H1 (cell line): ENCODE measurements around the gene CUL2. TPM values are rescaled to one million over a fixed set of nuclear protein-coding genes. Genes with fewer than 3 reads are reported as not detected.

Experiments
- CTCF ChIA-PET: fragments of 300-600 bp; sonication (Branson Sonifier 250); formaldehyde crosslinking; loops from one replicate; lab custom pipeline; 2021; ENCODE audit not compliant: partially characterized antibody; lab: Charles Lee
- POLR2A ChIA-PET: fragments of 300-600 bp; sonication (Branson Sonifier 250); formaldehyde crosslinking; loops from one replicate; lab custom pipeline; 2021; ENCODE audit warnings: inconsistent platforms; ENCODE audit not compliant: partially characterized antibody; lab: Charles Lee
- DNase-seq, 2 experiments: peaks; one replicate each; pipeline versions ENCODE4 v3.0.0 to v3.0.0-alpha.2; 2010 to 2022; ENCODE audit warnings: low spot score in 2 of 2, low read depth in 1 of 2, mixed read lengths in 1 of 2
- FAIRE-seq: peaks from 2 replicates; lab custom pipeline; 2011; peaks lifted over from hg19 to GRCh38; lab: Jason Lieb, UNC
- H2AFZ ChIP-seq: 2 replicates; pipeline ENCODE4 v1.8.1; 2012; ENCODE audit warnings: low read length, inconsistent platforms
- H2AK5ac ChIP-seq: 2 replicates; pipeline ENCODE4 v1.6.1; 2013; ENCODE audit warnings: low read depth, low read length
- H2BK120ac ChIP-seq: replicated peaks from 2 replicates; pipeline ENCODE3; 2013; ENCODE audit warnings: low read depth, low read length, inconsistent platforms
- H2BK12ac ChIP-seq: 2 replicates; pipeline ENCODE4 v1.6.1; 2013; ENCODE audit warnings: low read depth, low read length
- H2BK15ac ChIP-seq: 2 replicates; pipeline ENCODE4 v1.6.1; 2013; ENCODE audit warnings: low read length
- H2BK20ac ChIP-seq: 2 replicates; pipeline ENCODE4 v1.6.1; 2013; ENCODE audit warnings: low read length
- H2BK5ac ChIP-seq: 2 replicates; pipeline ENCODE4 v1.6.1; 2013; ENCODE audit warnings: low read depth, low read length
- H3K14ac ChIP-seq: 2 replicates; pipeline ENCODE4 v1.6.1; 2013; ENCODE audit warnings: inconsistent platforms; ENCODE audit not compliant: insufficient read length
- H3K18ac ChIP-seq: 2 replicates; pipeline ENCODE4 v1.6.1; 2013; ENCODE audit warnings: low read length; ENCODE audit errors: extremely low read depth
- H3K23ac ChIP-seq: 2 replicates; pipeline ENCODE4 v1.6.1; 2013; ENCODE audit warnings: inconsistent platforms; ENCODE audit not compliant: insufficient read length
- H3K23me2 ChIP-seq: 2 replicates; pipeline ENCODE4 v1.6.1; 2013; ENCODE audit warnings: low read depth, low read length
- H3K27ac ChIP-seq: 2 replicates; pipeline ENCODE4 v1.6.1; 2011; ENCODE audit warnings: low read depth, low read length, inconsistent platforms
- H3K27me3 ChIP-seq, 4 experiments: replicated peaks in 1 of 4; 1 replicate in 1 of 4; 2 replicates in 3 of 4; pipeline versions ENCODE4 v1.6.1 to v1.8.1; 2011 to 2013; ENCODE audit warnings: low read length in 3 of 4, mild to moderate bottlenecking in 3 of 4, inconsistent platforms in 2 of 4, mixed read lengths in 2 of 4, moderate library complexity in 1 of 4; ENCODE audit not compliant: control insufficient read depth in 3 of 4, insufficient read depth in 3 of 4; ENCODE audit errors: extremely low read depth in 1 of 4
- H3K36me3 ChIP-seq, 4 experiments: 2 replicates each; pipeline versions ENCODE4 v1.6.1 to v1.8.1; 2011 to 2013; ENCODE audit warnings: mild to moderate bottlenecking in 4 of 4, low read length in 3 of 4, moderate library complexity in 2 of 4, control low read depth in 1 of 4, inconsistent platforms in 1 of 4; ENCODE audit not compliant: insufficient read depth in 4 of 4, control insufficient read depth in 2 of 4
- H3K4ac ChIP-seq: replicated peaks from 2 replicates; pipeline ENCODE3; 2013; ENCODE audit warnings: low read length, low read depth, mixed read lengths, inconsistent platforms; ENCODE audit not compliant: insufficient read length
- H3K4me1 ChIP-seq, 4 experiments: replicated peaks in 1 of 4; 1 replicate in 1 of 4; 2 replicates in 3 of 4; pipeline versions ENCODE4 v1.6.1 to v1.8.1; 2011 to 2013; ENCODE audit warnings: low read length in 3 of 4, inconsistent platforms in 2 of 4, mixed read lengths in 1 of 4; ENCODE audit not compliant: insufficient read depth in 4 of 4, control insufficient read depth in 3 of 4
- H3K4me2 ChIP-seq, 2 experiments: 2 replicates each; pipeline versions ENCODE4 v1.6.1 to v1.8.1; 2011 to 2013; ENCODE audit warnings: low read depth in 2 of 2, low read length in 2 of 2, control low read depth in 1 of 2, inconsistent platforms in 1 of 2, mild to moderate bottlenecking in 1 of 2; ENCODE audit not compliant: insufficient read depth in 1 of 2
- H3K4me3 ChIP-seq, 4 experiments: fragments of 200-600, 300-600 bp in 1 of 4; sonication (generic), shearing (Covaris generic), sonication (Bioruptor Twin) in 1 of 4; 2 replicates each; pipeline versions ENCODE4 v1.5.1 to v1.8.1; 2011 to 2016; ENCODE audit warnings: low read length in 4 of 4, low read depth in 3 of 4, control low read depth in 2 of 4, inconsistent platforms in 2 of 4, mild to moderate bottlenecking in 2 of 4, mixed read lengths in 1 of 4, moderate library complexity in 1 of 4; ENCODE audit not compliant: insufficient read depth in 2 of 4; ENCODE audit errors: extremely low read depth in 1 of 4
- H3K56ac ChIP-seq: replicated peaks from 2 replicates; pipeline ENCODE3; 2013; ENCODE audit warnings: low read depth, mild to moderate bottlenecking, mixed read lengths, low read length, inconsistent platforms; ENCODE audit not compliant: insufficient read length
- H3K79me1 ChIP-seq: 2 replicates; pipeline ENCODE4 v1.6.1; 2013; ENCODE audit warnings: low read depth, low read length, control low read depth
- H3K79me2 ChIP-seq, 2 experiments: 2 replicates each; pipeline versions ENCODE4 v1.6.1 to v1.8.1; 2012 to 2013; ENCODE audit warnings: low read length in 2 of 2, mild to moderate bottlenecking in 2 of 2, inconsistent platforms in 1 of 2; ENCODE audit not compliant: insufficient read depth in 2 of 2, control insufficient read depth in 1 of 2
- H3K9ac ChIP-seq, 4 experiments: replicated peaks in 1 of 4; 1 replicate in 1 of 4; 2 replicates in 3 of 4; pipeline versions ENCODE4 v1.6.1 to v1.8.1; 2011 to 2013; ENCODE audit warnings: low read depth in 3 of 4, low read length in 3 of 4, control low read depth in 2 of 4, mild to moderate bottlenecking in 2 of 4, moderate library complexity in 2 of 4, inconsistent platforms in 1 of 4; ENCODE audit errors: extremely low read depth in 1 of 4
- H3K9me3 ChIP-seq, 2 experiments: 2 replicates each; pipeline versions ENCODE4 v1.6.1 to v1.8.1; 2012 to 2013; ENCODE audit warnings: mild to moderate bottlenecking in 2 of 2, moderate library complexity in 2 of 2, control low read depth in 1 of 2, inconsistent platforms in 1 of 2, low read depth in 1 of 2, low read length in 1 of 2, mixed read lengths in 1 of 2; ENCODE audit not compliant: insufficient read depth in 2 of 2
- H4K20me1 ChIP-seq, 2 experiments: replicated peaks in 1 of 2; 2 replicates each; pipeline versions ENCODE3 to v1.8.1; 2011 to 2013; ENCODE audit warnings: inconsistent platforms in 2 of 2, low read length in 2 of 2, mild to moderate bottlenecking in 1 of 2; ENCODE audit not compliant: insufficient read depth in 2 of 2, control insufficient read depth in 1 of 2
- H4K5ac ChIP-seq: 2 replicates; pipeline ENCODE4 v1.6.1; 2013; ENCODE audit warnings: low read length, low read depth, mixed read lengths, inconsistent platforms; ENCODE audit not compliant: insufficient read length
- H4K8ac ChIP-seq: 2 replicates; pipeline ENCODE4 v1.8.0; 2013; ENCODE audit warnings: mild to moderate bottlenecking, moderate library complexity, low read length, inconsistent platforms; ENCODE audit not compliant: insufficient read depth; ENCODE audit errors: extremely low read depth
- H4K91ac ChIP-seq: replicated peaks from 2 replicates; pipeline ENCODE3; 2013; ENCODE audit warnings: low read length, mixed read lengths, inconsistent platforms; ENCODE audit not compliant: insufficient read length
- PHF8 ChIP-seq: fragments of 200-600 bp; sonication (generic); conservative IDR thresholded peaks from 2 replicates; pipeline ENCODE4 v1.7.1; 2012; ENCODE audit warnings: low read depth, mild to moderate bottlenecking, inconsistent platforms, low read length, moderate library complexity
- RBBP5 ChIP-seq: IDR thresholded peaks from 2 replicates; pipeline ENCODE4 v1.7.1; 2012; ENCODE audit warnings: low read depth, mild to moderate bottlenecking, inconsistent platforms, low read length, moderate library complexity, borderline replicate concordance
- WGBS, 2 experiments: shearing (Covaris generic) in 1 of 2; methylation state at CpG; one replicate each; pipeline versions ENCODE4 v1.1.6 to v1.1.7; 2013 to 2015; ENCODE audit warnings: low lambda C conversion rate in 2 of 2, mixed read lengths in 2 of 2, inconsistent platforms in 1 of 2, low coverage in 1 of 2, missing lambda C conversion rate in 1 of 2; ENCODE audit not compliant: insufficient replicate concordance in 2 of 2, insufficient coverage in 1 of 2, insufficient read length in 1 of 2; ENCODE audit errors: extremely low coverage in 1 of 2, missing lambda C conversion rate in 1 of 2; 5-methylcytosine and 5-hydroxymethylcytosine counted together
- polyA plus RNA-seq, 7 experiments: library from polyadenylated mRNA; depleted of rRNA in 3 of 7; stranded (reverse) in 5 of 7; unstranded in 2 of 7; fragments of >200 nt in 5 of 7; fragments of 200-250 nt in 2 of 7; gene quantifications; 1 replicate in 5 of 7; 2 replicates in 1 of 7; 4 replicates in 1 of 7; pipeline versions ENCODE4 v1.2.1 to v1.2.3, GENCODE V29; 2011 to 2013; ENCODE audit warnings: missing spikeins in 2 of 7, mixed read lengths in 2 of 7
- total RNA-seq: library from RNA; stranded (reverse); fragmentation: NEBNext Ultra II Directional; extraction: Animal tissue kit (Norgen Biotek cat#: 25700); gene quantifications from 2 replicates; pipeline ENCODE4 v1.2.1, GENCODE V29; 2021

Gene CUL2
- total and polyA plus RNA-seq, 2 of the 8 experiments (the other 6 are each of a cell fraction or from before 2014, with no cell fraction given), result 10.2 to 43.1 TPM

- Histone ChIP-seq H3K23ac (no peak overlapping the region), H3K9me3 (no peaks in the 10 kb centered on the region), H3K4ac (no peak overlapping the region), H3K18ac (no peak overlapping the region), H3K79me2 (no peaks in the 10 kb centered on the region), H2BK5ac (no peak overlapping the region), H4K91ac (no peak overlapping the region), H3K4me3 (no peak overlapping the region), H2BK15ac (0 out of 2 replicates have a peak overlapping the region, but pooled peaks have one; percentile 46), H3K79me1 (no peaks in the 10 kb centered on the region), H4K5ac (no peak overlapping the region), H3K36me3 (no peaks in the 10 kb centered on the region), H4K8ac (no peak overlapping the region), H3K27me3 (no peaks in the 10 kb centered on the region; a peak in 1 of 7 replicates), H2AK5ac (no peak overlapping the region), H2BK20ac (no peak overlapping the region), H3K9ac (no peak overlapping the region), H2BK12ac (peak overlapping the region; percentile 61; the same call in 1 of the 2 replicates), H4K20me1 (no peaks in the 10 kb centered on the region), H3K4me2 (no peak overlapping the region), H3K14ac (no peak overlapping the region), H3K4me1 (peaks cover 2 to 10% (median 5%) of the 10 kb centered on the region in 4 experiments; a peak in 4 of 7 replicates), H3K56ac (no peak overlapping the region), H3K27ac (no peak overlapping the region), H2BK120ac (no peak overlapping the region), H3K23me2 (no peaks in the 10 kb centered on the region; the same call in 1 of the 2 replicates), H2AFZ (no peak overlapping the region)
- POLR2A ChIA-PET, result interaction anchor here (1.1 kb wide), 1 partner anchor 14 kb away, joined by 4 read pairs; no protein-coding TSS in a partner anchor
- WGBS, 2 experiments, result 88% methylated on average over 1 of the region's 1 CpG; no CpG with 5 or more reads in 1 of the 2 experiments
- FAIRE-seq, result no peak
- DNase-seq, result no peak
- TF ChIP-seq PHF8 (no peak), RBBP5 (no peak)
- CTCF ChIA-PET, result interaction anchor here (0.6 to 5.2 kb wide), 34 partner anchors 8 to 639 kb away, joined by 3 to 35 read pairs (median 5); partner anchors contain the start of genes CREM and PARD3
Observed at GRCh38 chr10:34993782-34994181, 96.4 kb downstream of the CUL2 start.
